ENCODE data around the gene PKN1. TPM values are rescaled to one million over a fixed set of nuclear protein-coding genes. Genes with fewer than 3 reads are reported as not detected.

PKN1 gene
- total and polyA plus RNA-seq, 2 experiments from 2014 or later = 109 to 147 TPM

GRCh38 chr19:14408491-14409145 lies 24.5 kb upstream of the PKN1 start:
- no peaks in the 10 kb centered on the region for H3K4me1 ChIP-seq (ENCODE audit: low read depth)
- H3K36me3 ChIP-seq = peaks cover 40% of the 10 kb centered on the region
- DNase-seq (ENCODE audit: low read depth in 1 of 2, low spot score in 1 of 2) = peak in 1 of 2 donors; percentile 33
- H3K27me3 ChIP-seq = no peaks in the 10 kb centered on the region
- no peak for TF ChIP-seq CTCF (IDR thresholded peaks at IDR 0.05; ENCODE audit: low read depth, low read length)
- H3K27ac ChIP-seq = no peak overlapping the region
- H3K4me3 ChIP-seq = no peak overlapping the region
- no peaks in the 10 kb centered on the region for H3K9me3 ChIP-seq (ENCODE audit: low read depth)

GRCh38 chr19:14409146-14410023 lies 23.7 kb upstream of the PKN1 start:
- H3K36me3 ChIP-seq = peaks cover 40% of the 10 kb centered on the region
- no peak overlapping the region for H3K27ac ChIP-seq
- no peak for TF ChIP-seq CTCF (IDR thresholded peaks at IDR 0.05; ENCODE audit: low read depth, low read length)
- no peaks in the 10 kb centered on the region for H3K9me3 ChIP-seq (ENCODE audit: low read depth)
- H3K27me3 ChIP-seq = no peaks in the 10 kb centered on the region
- no peak overlapping the region for H3K4me3 ChIP-seq
- DNase-seq (ENCODE audit: low read depth in 1 of 2, low spot score in 1 of 2) = no peak
- H3K4me1 ChIP-seq (ENCODE audit: low read depth) = no peaks in the 10 kb centered on the region

- no peak for DNase-seq (ENCODE audit: low read depth in 1 of 2, low spot score in 1 of 2)
Measured at GRCh38 chr19:14410091-14411051, 22.7 kb upstream of the PKN1 start.

GRCh38 chr19:14411161-14411937 lies 21.8 kb upstream of the PKN1 start:
- Histone ChIP-seq H3K4me3 (no peak overlapping the region), H3K27ac (no peak overlapping the region), H3K9me3 (ENCODE audit: low read depth) (no peaks in the 10 kb centered on the region), H3K27me3 (no peaks in the 10 kb centered on the region), H3K4me1 (ENCODE audit: low read depth) (peaks cover 3% of the 10 kb centered on the region), H3K36me3 (peaks cover 40% of the 10 kb centered on the region)
- no peak for DNase-seq (ENCODE audit: low read depth in 1 of 2, low spot score in 1 of 2)
- no peak for TF ChIP-seq CTCF (IDR thresholded peaks at IDR 0.05; ENCODE audit: low read depth, low read length)

More at GRCh38 chr19:14410091-14411051, 22.7 kb upstream of the PKN1 start:
- Histone ChIP-seq H3K4me3 (no peak overlapping the region), H3K27me3 (no peaks in the 10 kb centered on the region), H3K27ac (no peak overlapping the region), H3K9me3 (ENCODE audit: low read depth) (no peaks in the 10 kb centered on the region), H3K4me1 (ENCODE audit: low read depth) (no peaks in the 10 kb centered on the region), H3K36me3 (peaks cover 40% of the 10 kb centered on the region)
- TF ChIP-seq CTCF (IDR thresholded peaks at IDR 0.05; ENCODE audit: low read depth, low read length) = no peak

GRCh38 chr19:14411938-14412245 lies 21.2 kb upstream of the PKN1 start:
- Histone ChIP-seq H3K4me1 (ENCODE audit: low read depth) (peaks cover 8% of the 10 kb centered on the region), H3K27ac (no peak overlapping the region), H3K36me3 (peaks cover 40% of the 10 kb centered on the region), H3K27me3 (no peaks in the 10 kb centered on the region), H3K9me3 (ENCODE audit: low read depth) (no peaks in the 10 kb centered on the region), H3K4me3 (no peak overlapping the region)
- no peak for TF ChIP-seq CTCF (IDR thresholded peaks at IDR 0.05; ENCODE audit: low read depth, low read length)
- DNase-seq (ENCODE audit: low read depth in 1 of 2, low spot score in 1 of 2) = no peak
